ENCODE data around the gene CRELD2. TPM values are rescaled to one million over a fixed set of nuclear protein-coding genes. Genes with fewer than 3 reads are reported as not detected.

CRELD2 gene
- total RNA-seq, 2 experiments from 2014 or later, result 21.2 to 23.3 TPM

DNA sequence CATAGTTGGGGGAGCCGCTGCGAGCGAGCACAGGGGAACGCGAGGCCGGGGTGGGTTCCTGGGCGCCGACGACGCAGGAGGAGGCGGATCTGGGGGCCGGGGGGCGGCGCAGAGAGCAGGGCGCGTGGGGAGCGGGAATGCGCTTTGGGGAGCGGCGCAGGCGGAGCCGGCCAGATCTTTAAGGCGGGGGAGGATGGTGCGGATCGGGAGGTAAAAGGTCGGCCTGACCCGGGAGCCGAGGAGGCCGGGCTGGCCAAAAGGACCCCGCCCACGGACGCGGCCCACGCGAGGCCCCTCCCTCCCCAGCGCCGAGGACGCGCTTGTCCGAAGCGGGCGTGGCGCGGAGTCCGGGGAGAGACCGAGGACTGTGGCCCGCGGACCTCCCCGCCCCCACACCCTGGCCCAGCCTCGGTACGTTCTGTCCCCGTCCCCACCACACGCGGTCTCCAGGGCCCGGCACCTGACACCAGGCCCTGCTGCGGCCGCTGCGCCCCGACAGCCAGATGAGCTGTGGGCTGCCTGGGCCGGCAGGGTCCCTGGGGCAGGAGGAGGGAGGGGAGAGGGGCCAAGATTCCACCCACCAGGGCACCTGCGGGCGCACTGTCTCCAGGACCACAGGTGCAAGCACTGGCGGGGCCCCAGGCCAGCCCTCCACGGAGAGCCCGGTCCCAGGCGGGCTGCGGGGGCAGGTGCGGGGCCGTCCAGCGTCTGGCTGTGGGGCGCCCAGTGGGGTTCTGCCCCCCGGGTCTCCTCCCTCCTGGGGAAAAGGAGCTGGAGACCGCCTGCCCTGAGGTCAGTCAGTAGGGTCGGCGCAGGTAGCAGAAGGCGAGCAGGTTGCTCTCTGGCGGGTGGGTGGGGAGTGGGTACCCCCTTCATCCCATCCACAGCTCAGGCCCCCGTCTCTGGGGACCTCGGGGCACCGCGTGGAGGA is 53.1 kb downstream of the CRELD2 start:
- Histone ChIP-seq H3K27me3 (ENCODE audit: control insufficient read depth in 1 of 2, insufficient read depth in 2 of 2, low read length in 2 of 2) (no peaks in the 10 kb centered on the region), H3K27ac (ENCODE audit: low read depth in 1 of 2, low read length in 2 of 2) (no peak overlapping the region), H3K36me3 (ENCODE audit: insufficient read depth, low read length) (no peaks in the 10 kb centered on the region), H3K9me3 (ENCODE audit: control insufficient read depth in 1 of 2, insufficient read depth in 1 of 2, low read length in 2 of 2) (no peaks in the 10 kb centered on the region), H3K4me1 (ENCODE audit: insufficient read depth, low read length) (peaks cover 67% of the 10 kb centered on the region), H3K4me3 (ENCODE audit: low read length) (peak overlapping the region; percentile 56)
- DNase-seq, result peak in 3 of 14 experiments; percentile 64 to 72 (median 69)
- CTCF ChIA-PET, result interaction anchor here (1.2 to 1.7 kb wide), 2 partner anchors 41 to 59 kb away, joined by 5 to 6 read pairs; no protein-coding TSS in a partner anchor
- intact Hi-C loops (cut with DNase I, micrococcal nuclease), result loop anchor here (2.0 kb wide), 1 partner anchor 35 kb away; no protein-coding TSS in a partner anchor
- Mint-ChIP-seq H3K27me3 (no peaks in the 10 kb centered on the region), H3K27ac (peak overlapping the region; percentile 83), H3K4me1 (ENCODE audit: low read depth) (peaks cover 32% of the 10 kb centered on the region), H3K9me3 (no peaks in the 10 kb centered on the region), H3K36me3 (ENCODE audit: low read depth) (peaks cover 10% of the 10 kb centered on the region), H3K4me3 (peak overlapping the region; percentile 87)
- ATAC-seq (ENCODE audit: poor library complexity), result peak; percentile 48
- POLR2A ChIA-PET, result interaction anchor here (0.7 to 2.7 kb wide), 7 partner anchors 9 to 649 kb away, joined by 3 to 19 read pairs (median 4); partner anchors contain the start of gene PIM3
- TF ChIP-seq, protein P1, sequence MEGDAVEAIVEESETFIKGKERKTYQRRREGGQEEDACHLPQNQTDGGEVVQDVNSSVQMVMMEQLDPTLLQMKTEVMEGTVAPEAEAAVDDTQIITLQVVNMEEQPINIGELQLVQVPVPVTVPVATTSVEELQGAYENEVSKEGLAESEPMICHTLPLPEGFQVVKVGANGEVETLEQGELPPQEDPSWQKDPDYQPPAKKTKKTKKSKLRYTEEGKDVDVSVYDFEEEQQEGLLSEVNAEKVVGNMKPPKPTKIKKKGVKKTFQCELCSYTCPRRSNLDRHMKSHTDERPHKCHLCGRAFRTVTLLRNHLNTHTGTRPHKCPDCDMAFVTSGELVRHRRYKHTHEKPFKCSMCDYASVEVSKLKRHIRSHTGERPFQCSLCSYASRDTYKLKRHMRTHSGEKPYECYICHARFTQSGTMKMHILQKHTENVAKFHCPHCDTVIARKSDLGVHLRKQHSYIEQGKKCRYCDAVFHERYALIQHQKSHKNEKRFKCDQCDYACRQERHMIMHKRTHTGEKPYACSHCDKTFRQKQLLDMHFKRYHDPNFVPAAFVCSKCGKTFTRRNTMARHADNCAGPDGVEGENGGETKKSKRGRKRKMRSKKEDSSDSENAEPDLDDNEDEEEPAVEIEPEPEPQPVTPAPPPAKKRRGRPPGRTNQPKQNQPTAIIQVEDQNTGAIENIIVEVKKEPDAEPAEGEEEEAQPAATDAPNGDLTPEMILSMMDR (IDR thresholded peaks at IDR 0.05), result no peak

GRCh38 chr22:49972163-49973017 is 54.0 kb downstream of the CRELD2 start:
- DNase-seq (peak in 5 of 14 experiments; percentile 1 to 44 (median 5)), ATAC-seq (ENCODE audit: poor library complexity) (no peak)
- no peak overlapping the region for H3K27ac ChIP-seq (ENCODE audit: low read depth in 1 of 2, low read length in 2 of 2)
- no peaks in the 10 kb centered on the region for H3K27me3 ChIP-seq (ENCODE audit: control insufficient read depth in 1 of 2, insufficient read depth in 2 of 2, low read length in 2 of 2)
- peaks cover 35% of the 10 kb centered on the region for H3K4me1 Mint-ChIP-seq (ENCODE audit: low read depth)
- intact Hi-C loops (cut with DNase I, micrococcal nuclease), result no loop called here
- no peaks in the 10 kb centered on the region for H3K36me3 ChIP-seq (ENCODE audit: insufficient read depth, low read length)
- H3K4me1 ChIP-seq (ENCODE audit: insufficient read depth, low read length), result peaks cover 62% of the 10 kb centered on the region
- TF ChIP-seq, protein P1 (IDR thresholded peaks at IDR 0.05), result no peak
- ChIA-PET POLR2A (interaction anchor here (2.0 to 2.7 kb wide), 2 partner anchors 10 to 36 kb away, joined by 12 to 19 read pairs; no protein-coding TSS in a partner anchor), CTCF (interaction anchor here (1.7 kb wide), 1 partner anchor 41 kb away, joined by 6 read pairs; no protein-coding TSS in a partner anchor)
- H3K4me3 ChIP-seq (ENCODE audit: low read length), result no peak overlapping the region
- H3K36me3 Mint-ChIP-seq (ENCODE audit: low read depth), result peaks cover 7% of the 10 kb centered on the region
- no peaks in the 10 kb centered on the region for H3K9me3 Mint-ChIP-seq
- no peaks in the 10 kb centered on the region for H3K9me3 ChIP-seq (ENCODE audit: control insufficient read depth in 1 of 2, insufficient read depth in 1 of 2, low read length in 2 of 2)
- no peak overlapping the region for H3K27ac Mint-ChIP-seq
- H3K4me3 Mint-ChIP-seq, result no peak overlapping the region
- H3K27me3 Mint-ChIP-seq, result no peaks in the 10 kb centered on the region

Data from CD4-positive, alpha-beta T cell (primary cell).